Panc1 (cell line): Measurements from ENCODE around the gene PBX1. TPM values are rescaled to one million over a fixed set of nuclear protein-coding genes. Genes with fewer than 3 reads are reported as not detected.

Experiments used
- ATAC-seq: fragments of 200-7000 bp; cut with Tn5 transposase; 2 replicates; pipeline ENCODE4 v1.9.1; 2020; ENCODE audit warnings: mild to moderate bottlenecking, moderate library complexity
- BruUV-seq: library from RNA; stranded (reverse); fragments of 400-500 nt; replicated peaks from 2 replicates; lab custom pipeline; 2021; lab: Mats Ljungman, UMichigan
- CTCF ChIA-PET: fragments of 300-600 bp; sonication (Branson Sonifier 250); formaldehyde crosslinking; loops from one replicate; lab custom pipeline; 2022; ENCODE audit warnings: antibody characterized with exemption; lab: Charles Lee
- POLR2A ChIA-PET: fragments of 300-600 bp; sonication (Branson Sonifier 250); formaldehyde crosslinking; loops from one replicate; lab custom pipeline; 2022; ENCODE audit warnings: antibody characterized with exemption; lab: Charles Lee
- DNase-seq: peaks from one replicate; pipeline ENCODE4 v3.0.0-alpha.2; 2010; ENCODE audit warnings: low read depth, low spot score
- H3K27ac ChIP-seq: 2 replicates; pipeline ENCODE4 v1.5.1; 2011; ENCODE audit warnings: mild to moderate bottlenecking, low read length, inconsistent platforms
- H3K27me3 ChIP-seq: fragments of 200-500 bp; sonication (Bioruptor generic); 2 replicates; pipeline ENCODE4 v1.6.0; 2014; ENCODE audit warnings: low read length, inconsistent platforms; ENCODE audit not compliant: control insufficient read depth, insufficient read depth
- H3K36me3 ChIP-seq: fragments of 200-500 bp; sonication (Bioruptor generic); 2 replicates; pipeline ENCODE4 v1.5.1; 2014; ENCODE audit warnings: inconsistent platforms, mild to moderate bottlenecking, low read length, moderate library complexity; ENCODE audit not compliant: control insufficient read depth, insufficient read depth
- H3K4me1 ChIP-seq: 2 replicates; pipeline ENCODE4 v1.5.1; 2011; ENCODE audit warnings: inconsistent platforms, mild to moderate bottlenecking, low read length, moderate library complexity; ENCODE audit not compliant: control insufficient read depth, insufficient read depth
- H3K4me3 ChIP-seq, 2 experiments: 2 replicates each; pipeline ENCODE4 v1.5.1; 2011 to 2012; ENCODE audit warnings: low read depth in 2 of 2, low read length in 2 of 2, mild to moderate bottlenecking in 2 of 2, inconsistent platforms in 1 of 2, moderate library complexity in 1 of 2
- H3K9me3 ChIP-seq: fragments of 200-500 bp; sonication (Bioruptor generic); 2 replicates; pipeline ENCODE4 v1.5.1; 2014; ENCODE audit warnings: low read depth, mild to moderate bottlenecking, inconsistent platforms, low read length, moderate library complexity; ENCODE audit not compliant: control insufficient read depth, insufficient read depth
- CTCF ChIP-seq: fragments of 450-650 bp; IDR thresholded peaks from 2 replicates; pipeline ENCODE4 v1.5.1; 2017; ENCODE audit warnings: mild to moderate bottlenecking
- POLR2AphosphoS5 ChIP-seq: IDR thresholded peaks from 2 replicates; pipeline ENCODE4 v1.6.1; 2012; ENCODE audit warnings: mild to moderate bottlenecking, low read depth, low read length, moderate library complexity
- REST ChIP-seq, 2 experiments: IDR thresholded peaks; 2 replicates each; pipeline ENCODE4 v1.6.1; 2011 to 2012; ENCODE audit warnings: low read depth in 2 of 2, control low read depth in 1 of 2, low read length in 1 of 2, mild to moderate bottlenecking in 1 of 2, moderate library complexity in 1 of 2; ENCODE audit not compliant: insufficient read depth in 1 of 2
- SIN3A ChIP-seq: IDR thresholded peaks from 2 replicates; pipeline ENCODE4 v1.6.1; 2012; ENCODE audit warnings: low read depth, mild to moderate bottlenecking, low read length, moderate library complexity, borderline replicate concordance; ENCODE audit not compliant: insufficient read depth
- TCF7L2 ChIP-seq: IDR thresholded peaks from 2 replicates; pipeline ENCODE4 v1.6.1; 2011; ENCODE audit warnings: mild to moderate bottlenecking, low read depth, low read length, inconsistent platforms
- in situ Hi-C: cut with HindIII; loops from 2 replicates; pipeline ENCODE4 v1.10.0; 2016; ENCODE audit warnings: low sequenced_read_pairs, low pct_unique_long_range_greater_than_20kb
- intact Hi-C: fragments of 100-400 bp; cut with micrococcal nuclease; formaldehyde crosslinking; loops from one replicate; pipeline ENCODE4 v1.10.0; 2022; ENCODE audit not compliant: unreplicated experiment
- total RNA-seq: library from RNA; stranded (reverse); gene quantifications from one replicate; pipeline ENCODE4 v1.2.1, GENCODE V29; 2021; ENCODE audit not compliant: unreplicated experiment

Gene PBX1
- total RNA-seq, 1 experiment from 2014 or later = 2.0 TPM

- Histone ChIP-seq H3K27ac (no peak overlapping the region), H3K9me3 (no peaks in the 10 kb centered on the region), H3K27me3 (0 out of 2 replicates have a peak, but pooled peaks cover 2% of the 10 kb centered on the region), H3K4me3 (no peak overlapping the region), H3K4me1 (no peaks in the 10 kb centered on the region), H3K36me3 (no peaks in the 10 kb centered on the region)
- no peak for TF ChIP-seq POLR2AphosphoS5
- no peak for TF ChIP-seq REST (IDR thresholded peaks at IDR 0.05; ENCODE audit: insufficient read depth in 1 of 2, low read depth in 2 of 2, low read length in 1 of 2)
- CTCF ChIA-PET = no interaction called here
- intact Hi-C loops (no loop called here), in situ Hi-C loops (no loop called here)
- POLR2A ChIA-PET = no interaction called here
- DNase-seq (no peak), ATAC-seq (no peak)
- BruUV-seq = no TSS peak
These were observed 43.2 kb upstream of the PBX1 start for GRCh38 chr1:164515711-164516331.

GRCh38 chr1:164516591-164516990, 42.4 kb upstream of the PBX1 start:
- Histone ChIP-seq H3K9me3 (no peaks in the 10 kb centered on the region), H3K4me3 (no peak overlapping the region), H3K4me1 (no peaks in the 10 kb centered on the region), H3K36me3 (no peaks in the 10 kb centered on the region), H3K27ac (no peak overlapping the region), H3K27me3 (0 out of 2 replicates have a peak, but pooled peaks cover 2% of the 10 kb centered on the region)
- in situ Hi-C loops = no loop called here
- ChIA-PET POLR2A (no interaction called here), CTCF (no interaction called here)
- no peak for ATAC-seq
- TF ChIP-seq POLR2AphosphoS5 (no peak), SIN3A (no peak), REST (IDR thresholded peaks at IDR 0.05; ENCODE audit: insufficient read depth in 1 of 2, low read depth in 2 of 2, low read length in 1 of 2) (no peak), CTCF (no peak), TCF7L2 (no peak)
- BruUV-seq = no TSS peak
- no peak for DNase-seq
- intact Hi-C loops = no loop called here
